Measurements from ENCODE around the gene EIF1AX. TPM values are rescaled to one million over a fixed set of nuclear protein-coding genes. Genes with fewer than 3 reads are reported as not detected.

The EIF1AX gene
- total RNA-seq, 1 experiment from 2014 or later: 51.1 TPM

- Histone ChIP-seq H3K27me3 (ENCODE audit: low read length) (no peaks in the 10 kb centered on the region), H3K4me1 (ENCODE audit: insufficient read depth, low read length) (peaks cover 11% of the 10 kb centered on the region; the same call in 1 of the 2 replicates), H3K27ac (ENCODE audit: low read length) (no peak overlapping the region), H3K79me2 (ENCODE audit: low read length) (no peaks in the 10 kb centered on the region; the same call in 1 of the 2 replicates), H3K36me3 (ENCODE audit: low read depth, low read length) (0 out of 2 replicates have a peak, but pooled peaks cover 2% of the 10 kb centered on the region), H3K9me3 (ENCODE audit: low read length) (no peaks in the 10 kb centered on the region), H3K9ac (ENCODE audit: low read length) (no peak overlapping the region), H2AFZ (ENCODE audit: low read length) (no peak overlapping the region), H3F3A (ENCODE audit: low read length, unreplicated experiment) (no peaks in the 10 kb centered on the region), H3K9me2 (replicated peaks; ENCODE audit: low read length) (no peaks in the 10 kb centered on the region), H3K4me3 (ENCODE audit: low read length) (no peak overlapping the region), H4K20me1 (ENCODE audit: low read length) (no peaks in the 10 kb centered on the region), H3K4me2 (ENCODE audit: low read length) (no peak overlapping the region)
- no peak for ATAC-seq
- intact Hi-C loops (cut with micrococcal nuclease): no loop called here
- TF ChIP-seq CTCF (conservative IDR thresholded peaks at IDR 0.05; ENCODE audit: low read depth, low read length) (no peak), EZH2phosphoT487 (IDR thresholded peaks at IDR 0.05; ENCODE audit: borderline replicate concordance, low read length) (no peak)
- no peak for DNase-seq
- CTCF ChIA-PET: no interaction called here
- no TSS peak for BruUV-seq (replicated peaks)
- POLR2A ChIA-PET (ENCODE audit: unreplicated experiment): no interaction called here
Observed at GRCh38 chrX:20147561-20147960, 5.9 kb upstream of the EIF1AX start.

DNA sequence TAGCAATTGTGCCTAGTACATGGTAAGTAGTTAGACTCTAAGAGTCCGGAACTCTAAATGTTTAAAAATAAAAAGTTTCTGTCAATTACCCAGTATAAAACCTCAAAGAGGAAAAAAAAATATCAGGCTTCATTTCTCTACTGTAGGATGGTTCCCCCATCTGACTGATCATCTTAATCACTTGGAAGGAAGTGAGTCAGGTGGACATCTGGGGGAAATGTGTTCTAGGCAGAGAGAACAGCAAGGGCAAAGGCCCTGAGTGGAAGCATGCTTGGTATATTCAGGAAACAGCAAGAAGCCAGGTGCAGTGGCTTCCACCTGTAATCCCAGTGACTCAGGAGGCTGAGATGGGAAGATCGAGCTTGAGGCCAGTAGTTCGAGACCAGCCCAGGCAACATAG, 2.9 kb upstream of the EIF1AX start:
- H3K4me3 ChIP-seq (ENCODE audit: low read length): no peak overlapping the region
- ATAC-seq (peak; percentile 25; the same call in 1 of the 2 replicates), DNase-seq (peak; percentile 73)
- H3K27me3 ChIP-seq (ENCODE audit: low read length): no peaks in the 10 kb centered on the region
- no peaks in the 10 kb centered on the region for H3K9me3 ChIP-seq (ENCODE audit: low read length)
- no peak for TF ChIP-seq EZH2phosphoT487 (IDR thresholded peaks at IDR 0.05; ENCODE audit: borderline replicate concordance, low read length)
- no peak for TF ChIP-seq CTCF (conservative IDR thresholded peaks at IDR 0.05; ENCODE audit: low read depth, low read length)
- no peak for TF ChIP-seq EZH2 (IDR thresholded peaks at IDR 0.05; ENCODE audit: low read length, unreplicated experiment)
- intact Hi-C loops (cut with micrococcal nuclease): no loop called here
- H3F3A ChIP-seq (ENCODE audit: low read length, unreplicated experiment): no peaks in the 10 kb centered on the region
- ChIA-PET POLR2A (ENCODE audit: unreplicated experiment) (no interaction called here), CTCF (no interaction called here)
- H4K20me1 ChIP-seq (ENCODE audit: low read length): peaks cover 18% of the 10 kb centered on the region
- no peak overlapping the region for H3K4me2 ChIP-seq (ENCODE audit: low read length)
- H3K27ac ChIP-seq (ENCODE audit: low read length): peak overlapping the region; percentile 39
- peaks cover 10% of the 10 kb centered on the region for H3K36me3 ChIP-seq (ENCODE audit: low read depth, low read length)
- H2AFZ ChIP-seq (ENCODE audit: low read length): no peak overlapping the region
- no peaks in the 10 kb centered on the region for H3K9me2 ChIP-seq (replicated peaks; ENCODE audit: low read length)
- no TSS peak for BruUV-seq (replicated peaks)
- H3K9ac ChIP-seq (ENCODE audit: low read length): no peak overlapping the region
- H3K79me2 ChIP-seq (ENCODE audit: low read length): peaks cover 21% of the 10 kb centered on the region
- H3K4me1 ChIP-seq (ENCODE audit: insufficient read depth, low read length): peaks cover 20% of the 10 kb centered on the region

DNA sequence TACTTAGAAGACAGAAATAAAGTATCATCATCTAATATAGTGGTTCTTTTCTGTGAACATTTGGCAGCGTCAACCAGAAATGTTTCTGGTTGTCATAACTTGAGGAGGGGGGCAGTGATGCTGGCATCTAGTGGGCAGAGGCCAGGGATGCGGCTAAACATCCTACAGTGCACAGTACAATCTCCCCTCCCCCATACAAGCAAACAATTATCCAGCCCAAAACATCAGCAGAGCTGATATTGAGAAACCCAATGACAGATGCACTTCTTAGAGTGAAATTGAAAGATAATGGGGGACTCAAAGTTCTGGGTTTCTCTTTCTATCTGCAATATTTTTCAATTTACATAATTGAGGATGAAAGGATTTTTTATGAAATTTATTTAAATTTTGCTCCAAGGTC, 1.9 kb upstream of the EIF1AX start:
- DNase-seq (no peak), ATAC-seq (no peak)
- Histone ChIP-seq H3K27me3 (ENCODE audit: low read length) (no peaks in the 10 kb centered on the region), H3K4me1 (ENCODE audit: insufficient read depth, low read length) (peaks cover 29% of the 10 kb centered on the region), H3K4me3 (ENCODE audit: low read length) (no peak overlapping the region), H3K79me2 (ENCODE audit: low read length) (peaks cover 31% of the 10 kb centered on the region), H4K20me1 (ENCODE audit: low read length) (peaks cover 27% of the 10 kb centered on the region), H3K9me2 (replicated peaks; ENCODE audit: low read length) (no peaks in the 10 kb centered on the region), H3K9me3 (ENCODE audit: low read length) (no peaks in the 10 kb centered on the region), H2AFZ (ENCODE audit: low read length) (no peak overlapping the region), H3K4me2 (ENCODE audit: low read length) (no peak overlapping the region), H3K36me3 (ENCODE audit: low read depth, low read length) (peaks cover 19% of the 10 kb centered on the region), H3K27ac (ENCODE audit: low read length) (no peak overlapping the region), H3K9ac (ENCODE audit: low read length) (no peak overlapping the region), H3F3A (ENCODE audit: low read length, unreplicated experiment) (no peaks in the 10 kb centered on the region)
- BruUV-seq (replicated peaks): no TSS peak
- CTCF ChIA-PET: no interaction called here
- TF ChIP-seq EZH2phosphoT487 (IDR thresholded peaks at IDR 0.05; ENCODE audit: borderline replicate concordance, low read length) (no peak), EZH2 (IDR thresholded peaks at IDR 0.05; ENCODE audit: low read length, unreplicated experiment) (no peak), CTCF (conservative IDR thresholded peaks at IDR 0.05; ENCODE audit: low read depth, low read length) (no peak)
- intact Hi-C loops (cut with micrococcal nuclease): no loop called here
- POLR2A ChIA-PET (ENCODE audit: unreplicated experiment): no interaction called here

Measured in PC-3 (cell line).